ENCODE data around the gene CASP10.

- no peak for TF ChIP-seq POLR2A (IDR thresholded peaks at IDR 0.05; ENCODE audit: low read depth, low read length)
- no peak for TF ChIP-seq RAD21 (IDR thresholded peaks at IDR 0.05; ENCODE audit: low read length)
- TF ChIP-seq BHLHE40 (IDR thresholded peaks at IDR 0.05; ENCODE audit: low read depth, low read length) = no peak
- TF ChIP-seq CTCF (conservative IDR thresholded peaks at IDR 0.05; ENCODE audit: low read depth, low read length) = no peak
- no peak for TF ChIP-seq RFX5 (IDR thresholded peaks at IDR 0.05; ENCODE audit: low read depth, low read length)
- no peak for TF ChIP-seq MAFK (IDR thresholded peaks at IDR 0.05; ENCODE audit: low read depth, low read length)
- no peak for TF ChIP-seq FOS (IDR thresholded peaks at IDR 0.05; ENCODE audit: low read depth, low read length)
- TF ChIP-seq MXI1 (IDR thresholded peaks at IDR 0.05; ENCODE audit: borderline replicate concordance, low read depth, low read length) = no peak
Measured at GRCh38 chr2:201204655-201205514, 21.9 kb downstream of the CASP10 start.

Measured in IMR-90 (cell line).